ENCODE results near the gene EMC8.

The EMC8 gene

GRCh38 chr16:85781156-85781555, 18.2 kb downstream of the EMC8 start:
- Histone ChIP-seq H3K4me1 (ENCODE audit: low read length) (no peaks in the 10 kb centered on the region), H2AFZ (ENCODE audit: low read depth, low read length) (no peak overlapping the region), H3K9ac (ENCODE audit: low read length) (no peak overlapping the region), H4K20me1 (ENCODE audit: insufficient read depth, low read length) (0 out of 2 replicates have a peak, but pooled peaks cover 4% of the 10 kb centered on the region), H3K27ac (ENCODE audit: low read length) (no peak overlapping the region), H3K79me2 (ENCODE audit: low read length) (no peaks in the 10 kb centered on the region; the same call in 1 of the 2 replicates), H3K4me3 (ENCODE audit: low read length) (no peak overlapping the region), H3K9me3 (ENCODE audit: insufficient read depth, low read length) (no peaks in the 10 kb centered on the region), H3K4me2 (ENCODE audit: low read length) (no peak overlapping the region), H3K36me3 (replicated peaks; ENCODE audit: low read depth, low read length) (peaks cover 52% of the 10 kb centered on the region), H3K27me3 (ENCODE audit: low read depth, low read length) (no peaks in the 10 kb centered on the region)
- no peak for TF ChIP-seq EZH2phosphoT487 (IDR thresholded peaks at IDR 0.05; ENCODE audit: low read depth)
- no peak for TF ChIP-seq CTCF (IDR thresholded peaks at IDR 0.05; ENCODE audit: low read depth, low read length)

- Histone ChIP-seq H3K27ac (ENCODE audit: low read length) (no peak overlapping the region), H3K79me2 (ENCODE audit: low read length) (no peaks in the 10 kb centered on the region; the same call in 1 of the 2 replicates), H3K27me3 (ENCODE audit: low read depth, low read length) (no peaks in the 10 kb centered on the region), H4K20me1 (ENCODE audit: insufficient read depth, low read length) (0 out of 2 replicates have a peak, but pooled peaks cover 4% of the 10 kb centered on the region), H2AFZ (ENCODE audit: low read depth, low read length) (no peak overlapping the region), H3K36me3 (replicated peaks; ENCODE audit: low read depth, low read length) (peaks cover 46% of the 10 kb centered on the region), H3K4me1 (ENCODE audit: low read length) (no peaks in the 10 kb centered on the region), H3K9ac (ENCODE audit: low read length) (no peak overlapping the region), H3K9me3 (ENCODE audit: insufficient read depth, low read length) (no peaks in the 10 kb centered on the region), H3K4me2 (ENCODE audit: low read length) (no peak overlapping the region), H3K4me3 (ENCODE audit: low read length) (no peak overlapping the region)
- TF ChIP-seq CTCF (IDR thresholded peaks at IDR 0.05; ENCODE audit: low read depth, low read length) (no peak), EZH2phosphoT487 (IDR thresholded peaks at IDR 0.05; ENCODE audit: low read depth) (no peak)
Measured at GRCh38 chr16:85780281-85780680, 19.1 kb downstream of the EMC8 start.

GRCh38 chr16:85778873-85779272, 20.5 kb downstream of the EMC8 start:
- H3K4me3 ChIP-seq (ENCODE audit: low read length) = no peak overlapping the region
- no peaks in the 10 kb centered on the region for H3K27me3 ChIP-seq (ENCODE audit: low read depth, low read length)
- H3K9me3 ChIP-seq (ENCODE audit: insufficient read depth, low read length) = no peaks in the 10 kb centered on the region
- TF ChIP-seq CTCF (IDR thresholded peaks at IDR 0.05; ENCODE audit: low read depth, low read length) (no peak), EZH2phosphoT487 (IDR thresholded peaks at IDR 0.05; ENCODE audit: low read depth) (no peak)
- H3K4me1 ChIP-seq (ENCODE audit: low read length) = no peaks in the 10 kb centered on the region
- H3K27ac ChIP-seq (ENCODE audit: low read length) = no peak overlapping the region
- 0 out of 2 replicates have a peak, but pooled peaks cover 4% of the 10 kb centered on the region for H4K20me1 ChIP-seq (ENCODE audit: insufficient read depth, low read length)
- H3K9ac ChIP-seq (ENCODE audit: low read length) = no peak overlapping the region
- H2AFZ ChIP-seq (ENCODE audit: low read depth, low read length) = no peak overlapping the region
- peaks cover 43% of the 10 kb centered on the region for H3K36me3 ChIP-seq (replicated peaks; ENCODE audit: low read depth, low read length)
- H3K79me2 ChIP-seq (ENCODE audit: low read length) = no peaks in the 10 kb centered on the region; the same call in 1 of the 2 replicates
- no peak overlapping the region for H3K4me2 ChIP-seq (ENCODE audit: low read length)

GRCh38 chr16:85777583-85778310, 21.6 kb downstream of the EMC8 start:
- Histone ChIP-seq H3K79me2 (ENCODE audit: low read length) (no peaks in the 10 kb centered on the region), H3K4me2 (ENCODE audit: low read length) (no peak overlapping the region), H3K9me3 (ENCODE audit: insufficient read depth, low read length) (no peaks in the 10 kb centered on the region), H3K4me3 (ENCODE audit: low read length) (no peak overlapping the region), H4K20me1 (ENCODE audit: insufficient read depth, low read length) (0 out of 2 replicates have a peak, but pooled peaks cover 3% of the 10 kb centered on the region), H3K4me1 (ENCODE audit: low read length) (no peaks in the 10 kb centered on the region), H2AFZ (ENCODE audit: low read depth, low read length) (no peak overlapping the region), H3K27me3 (ENCODE audit: low read depth, low read length) (no peaks in the 10 kb centered on the region), H3K27ac (ENCODE audit: low read length) (no peak overlapping the region), H3K9ac (ENCODE audit: low read length) (no peak overlapping the region), H3K36me3 (replicated peaks; ENCODE audit: low read depth, low read length) (peaks cover 43% of the 10 kb centered on the region)
- TF ChIP-seq CTCF (IDR thresholded peaks at IDR 0.05; ENCODE audit: low read depth, low read length) = no peak
- no peak for TF ChIP-seq EZH2phosphoT487 (IDR thresholded peaks at IDR 0.05; ENCODE audit: low read depth)

All from OCI-LY3 (cell line).